VCaP (cell line): Measurements from ENCODE around the gene AGPAT4.
"Not testable (repeated sequence)": the region's sequence is repeated elsewhere in the genome, so short reads cannot be mapped to it uniquely, and the experiment has no call there.

Experiments used
- H3K27ac ChIP-seq: fragments of 450-650 bp; 2 replicates; pipeline ENCODE4 v1.5.1; 2017
- TF ChIP-seq, protein P1 (sequence below): fragments of 450-650 bp; conservative IDR thresholded peaks from 2 replicates; pipeline ENCODE4 v1.5.1; 2017; ENCODE audit warnings: mild to moderate bottlenecking, moderate library complexity

Gene AGPAT4

GRCh38 chr6:161128680-161129196, 145.1 kb downstream of the AGPAT4 start:
- H3K27ac ChIP-seq = no peak overlapping the region
- TF ChIP-seq, protein P1, sequence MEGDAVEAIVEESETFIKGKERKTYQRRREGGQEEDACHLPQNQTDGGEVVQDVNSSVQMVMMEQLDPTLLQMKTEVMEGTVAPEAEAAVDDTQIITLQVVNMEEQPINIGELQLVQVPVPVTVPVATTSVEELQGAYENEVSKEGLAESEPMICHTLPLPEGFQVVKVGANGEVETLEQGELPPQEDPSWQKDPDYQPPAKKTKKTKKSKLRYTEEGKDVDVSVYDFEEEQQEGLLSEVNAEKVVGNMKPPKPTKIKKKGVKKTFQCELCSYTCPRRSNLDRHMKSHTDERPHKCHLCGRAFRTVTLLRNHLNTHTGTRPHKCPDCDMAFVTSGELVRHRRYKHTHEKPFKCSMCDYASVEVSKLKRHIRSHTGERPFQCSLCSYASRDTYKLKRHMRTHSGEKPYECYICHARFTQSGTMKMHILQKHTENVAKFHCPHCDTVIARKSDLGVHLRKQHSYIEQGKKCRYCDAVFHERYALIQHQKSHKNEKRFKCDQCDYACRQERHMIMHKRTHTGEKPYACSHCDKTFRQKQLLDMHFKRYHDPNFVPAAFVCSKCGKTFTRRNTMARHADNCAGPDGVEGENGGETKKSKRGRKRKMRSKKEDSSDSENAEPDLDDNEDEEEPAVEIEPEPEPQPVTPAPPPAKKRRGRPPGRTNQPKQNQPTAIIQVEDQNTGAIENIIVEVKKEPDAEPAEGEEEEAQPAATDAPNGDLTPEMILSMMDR = no peak

- no peak overlapping the region for H3K27ac ChIP-seq
Observed at GRCh38 chr6:161128230-161128629, 145.6 kb downstream of the AGPAT4 start.

DNA sequence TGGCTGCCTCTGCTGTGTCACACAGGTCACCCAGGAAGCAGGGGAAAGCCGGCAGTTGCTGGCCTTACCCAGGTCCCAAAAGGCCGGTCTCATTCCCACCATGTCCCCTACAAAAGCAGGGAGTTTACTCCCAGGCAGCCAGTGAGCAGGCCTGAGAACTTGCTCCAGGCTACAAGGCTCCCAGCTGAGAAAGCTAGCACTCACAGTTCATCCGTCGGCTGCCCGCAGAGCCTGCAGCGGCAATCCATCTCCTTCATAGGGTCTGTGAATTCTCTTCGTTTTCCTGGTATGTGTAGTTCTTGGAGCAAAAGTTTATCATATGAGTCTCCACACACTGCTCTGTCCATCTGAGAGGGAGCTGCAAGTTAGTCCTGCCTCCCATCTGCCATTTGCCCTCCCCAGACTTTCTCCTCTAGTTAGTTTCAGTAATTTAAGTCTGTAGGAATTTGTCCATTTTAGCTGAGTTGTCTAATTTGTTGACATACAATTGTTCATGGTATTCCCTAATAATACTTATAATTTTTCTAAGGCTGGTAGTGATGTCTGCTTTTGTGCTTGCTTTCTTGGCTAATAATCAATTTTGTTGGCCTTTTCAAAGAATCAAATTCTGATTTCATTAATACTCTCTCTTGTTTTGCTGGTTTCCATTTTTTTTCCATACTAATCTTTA, 146.7 kb downstream of the AGPAT4 start:
- TF ChIP-seq, protein P1 = no peak
- H3K27ac ChIP-seq = no peak overlapping the region

More at GRCh38 chr6:161128230-161128629, 145.6 kb downstream of the AGPAT4 start:
- TF ChIP-seq, protein P1 = no peak

DNA sequence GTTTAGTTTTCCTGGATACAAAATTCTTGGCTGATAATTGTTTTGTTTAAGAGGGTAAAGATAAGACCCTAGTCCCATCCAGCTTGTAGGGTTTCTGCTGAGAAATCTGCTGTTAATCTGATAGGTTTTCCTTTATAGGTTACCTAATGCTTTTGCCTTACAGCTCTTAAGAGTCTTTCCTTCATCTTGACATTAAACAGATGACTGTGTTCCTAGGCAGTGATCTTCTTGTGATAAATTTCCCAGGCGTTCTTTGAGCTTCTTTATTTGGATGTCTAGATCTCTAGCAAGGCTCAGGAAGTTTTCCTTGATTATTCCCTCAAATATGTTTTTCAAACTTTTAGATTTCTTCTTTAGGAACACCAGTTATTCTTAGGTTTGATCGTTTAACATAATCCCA, 148.3 kb downstream of the AGPAT4 start:
- H3K27ac ChIP-seq = no peak overlapping the region
- TF ChIP-seq, protein P1 = no peak

GRCh38 chr6:161123319-161123718, 150.5 kb downstream of the AGPAT4 start:
- H3K27ac ChIP-seq = not testable (repeated sequence)

DNA sequence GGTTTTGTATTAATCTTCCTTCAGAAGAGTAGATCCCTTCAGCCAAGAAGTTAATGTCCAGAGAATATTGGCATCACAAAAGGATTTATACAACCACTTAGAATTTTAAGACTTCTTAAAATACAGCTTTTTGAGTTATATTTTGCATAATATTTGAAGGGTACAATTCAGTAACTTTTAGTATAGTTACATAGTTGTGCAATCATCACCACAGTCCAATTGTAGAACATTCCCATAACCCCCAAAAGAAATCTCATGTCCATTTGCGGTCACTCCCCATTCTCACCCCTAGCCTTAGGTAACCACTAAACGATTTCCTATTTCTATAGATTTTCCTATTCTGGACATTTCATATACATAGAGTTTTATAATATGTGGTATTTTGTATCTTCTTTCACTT, 155.9 kb downstream of the AGPAT4 start:
- no peak overlapping the region for H3K27ac ChIP-seq
- TF ChIP-seq, protein P1 = no peak

DNA sequence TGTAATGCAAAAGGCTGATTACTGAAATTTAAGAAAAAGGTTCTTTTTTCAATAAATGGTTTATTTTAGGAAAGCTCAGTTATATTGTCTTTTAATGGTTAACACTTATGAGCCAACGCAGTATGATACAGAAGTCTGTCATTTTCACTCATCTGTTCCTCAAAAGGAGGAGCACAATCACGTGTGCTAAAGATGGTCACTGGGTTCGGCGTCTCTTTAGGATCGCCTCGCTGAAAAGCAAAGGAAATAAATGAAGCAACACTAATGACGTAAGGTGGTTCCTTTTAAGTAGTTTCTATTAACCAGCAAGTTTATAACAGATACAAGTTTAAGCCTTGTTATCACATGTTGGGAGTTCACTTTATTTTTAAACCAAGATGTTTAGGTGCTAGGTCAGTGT, 156.6 kb downstream of the AGPAT4 start:
- TF ChIP-seq, protein P1 = no peak
- H3K27ac ChIP-seq = no peak overlapping the region

DNA sequence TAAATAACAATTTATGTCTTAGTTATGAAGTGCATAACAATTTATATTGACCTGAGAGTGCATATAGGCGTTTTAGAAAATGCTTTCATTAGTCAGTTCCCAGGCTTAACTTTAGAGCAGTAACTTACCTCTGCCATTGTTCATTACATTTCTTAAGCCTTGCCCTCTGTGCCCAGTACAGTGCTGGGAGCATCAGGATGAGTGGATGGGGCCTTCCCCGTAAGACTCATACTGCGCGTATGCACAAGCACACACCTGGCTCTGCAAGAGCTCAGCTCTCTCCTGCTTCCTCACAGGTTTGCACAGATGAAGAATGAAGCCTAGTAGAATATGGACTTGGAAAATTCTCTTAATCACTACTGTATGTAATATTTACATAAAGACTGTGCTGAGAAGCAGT, 157.3 kb downstream of the AGPAT4 start:
- TF ChIP-seq, protein P1 = no peak
- H3K27ac ChIP-seq = no peak overlapping the region
